ENCODE results near the gene RAB5B. TPM values are rescaled to one million over a fixed set of nuclear protein-coding genes. Genes with fewer than 3 reads are reported as not detected.
"Not testable (repeated sequence)": the region's sequence is repeated elsewhere in the genome, so short reads cannot be mapped to it uniquely, and the experiment has no call there.

The RAB5B gene
- total RNA-seq, 3 donors from 2014 or later: 131 to 179 (median 173) TPM

GRCh38 chr12:56038022-56038655 lies 64.3 kb downstream of the RAB5B start:
- ATAC-seq (no peak), DNase-seq (no peak)
- intact Hi-C loops (cut with DNase I, micrococcal nuclease): no loop called here
- Histone ChIP-seq H3K4me3 (no peak overlapping the region), H3K9me3 (no peaks in the 10 kb centered on the region), H3K36me3 (ENCODE audit: low read depth) (no peaks in the 10 kb centered on the region), H3K4me1 (ENCODE audit: low read depth) (peaks cover 9% of the 10 kb centered on the region)
- TF ChIP-seq CTCF (IDR thresholded peaks at IDR 0.05): no peak

- peaks cover 20% of the 10 kb centered on the region for H3K4me1 ChIP-seq (ENCODE audit: low read depth)
- TF ChIP-seq CTCF (IDR thresholded peaks at IDR 0.05): no peak
- no peak for ATAC-seq
- H3K9me3 ChIP-seq: no peaks in the 10 kb centered on the region
- no peak overlapping the region for H3K4me3 ChIP-seq
- no peak for DNase-seq
- intact Hi-C loops (cut with DNase I, micrococcal nuclease): no loop called here
- H3K36me3 ChIP-seq (ENCODE audit: low read depth): no peaks in the 10 kb centered on the region
Measured at GRCh38 chr12:56040151-56040550, 66.3 kb downstream of the RAB5B start.

- TF ChIP-seq CTCF (IDR thresholded peaks at IDR 0.05): no peak
- DNase-seq (peak in 1 of 3 donors; percentile 38), ATAC-seq (no peak)
- H3K4me3 ChIP-seq: no peak overlapping the region
- H3K36me3 ChIP-seq (ENCODE audit: low read depth): no peaks in the 10 kb centered on the region
- peaks cover 20% of the 10 kb centered on the region for H3K4me1 ChIP-seq (ENCODE audit: low read depth)
- H3K9me3 ChIP-seq: no peaks in the 10 kb centered on the region
- intact Hi-C loops (cut with DNase I, micrococcal nuclease): no loop called here
Measured at GRCh38 chr12:56040963-56041551, 67.2 kb downstream of the RAB5B start.

- TF ChIP-seq CTCF (IDR thresholded peaks at IDR 0.05): peak; percentile 17
Measured at GRCh38 chr12:56041552-56042429, 67.9 kb downstream of the RAB5B start, which contains the start of gene RPS26. Gene RPS26, plus strand, starts transcription at chr12:56041918. Its CDS starts 249 bp downstream, at chr12:56042167.

GRCh38 chr12:56042430-56042813 lies 68.5 kb downstream of the RAB5B start:
- not testable (repeated sequence) for ATAC-seq

More at GRCh38 chr12:56041552-56042429, 67.9 kb downstream of the RAB5B start, which contains the start of gene RPS26:
- H3K36me3 ChIP-seq (ENCODE audit: low read depth): no peaks in the 10 kb centered on the region
- ATAC-seq (peak; percentile 94), DNase-seq (peak; percentile 94 to 97 (median 95))
- H3K4me1 ChIP-seq (ENCODE audit: low read depth): peaks cover 20% of the 10 kb centered on the region
- peak within 1 kb of the TSS; percentile 70 for H3K4me3 ChIP-seq
- no peaks in the 10 kb centered on the region for H3K9me3 ChIP-seq
- intact Hi-C loops (cut with DNase I, micrococcal nuclease): no loop called here

More at GRCh38 chr12:56042430-56042813, 68.5 kb downstream of the RAB5B start:
- intact Hi-C loops (cut with DNase I, micrococcal nuclease); H3K9me3 ChIP-seq; H3K36me3 ChIP-seq (ENCODE audit: low read depth): not testable (repeated sequence)
- peak in 1 of 3 donors; percentile 23 for DNase-seq
- peaks cover 20% of the 10 kb centered on the region for H3K4me1 ChIP-seq (ENCODE audit: low read depth)
- peak overlapping the region; percentile 70 for H3K4me3 ChIP-seq
